Left ventricle myocardium inferior (tissue), 1 donor: Measurements from ENCODE around the gene TMBIM6. TPM values are rescaled to one million over a fixed set of nuclear protein-coding genes. Genes with fewer than 3 reads are reported as not detected.
"Not testable (repeated sequence)": the region's sequence is repeated elsewhere in the genome, so short reads cannot be mapped to it uniquely, and the experiment has no call there.

ENCODE experiments used
- DNase-seq: peaks from one replicate; pipeline ENCODE4 v3.0.0-alpha.2; 2020
- H3K27ac ChIP-seq: fragments of 200-600 bp; replicated peaks from 2 replicates; pipeline ENCODE4 v1.8.0; 2021
- H3K27me3 ChIP-seq: fragments of 200-600 bp; 2 replicates; pipeline ENCODE4 v1.8.0; 2021; ENCODE audit warnings: low read depth
- H3K36me3 ChIP-seq: fragments of 200-600 bp; 2 replicates; pipeline ENCODE4 v1.8.0; 2021
- H3K4me1 ChIP-seq: fragments of 200-600 bp; 2 replicates; pipeline ENCODE4 v1.8.0; 2021
- H3K4me3 ChIP-seq: fragments of 200-600 bp; 2 replicates; pipeline ENCODE4 v1.8.0; 2021; ENCODE audit warnings: mild to moderate bottlenecking, moderate library complexity
- H3K9me3 ChIP-seq: fragments of 200-600 bp; replicated peaks from 2 replicates; pipeline ENCODE4 v1.8.0; 2021
- intact Hi-C: fragments of 100-400 bp; cut with micrococcal nuclease; formaldehyde crosslinking; loops from one replicate; pipeline ENCODE4 v1.11.0; 2022
- total RNA-seq: library from RNA; stranded (reverse); fragmentation: NEBNext Ultra II Directional; extraction: Animal tissue kit (Norgen Biotek cat#: 25700); gene quantifications from one replicate; pipeline ENCODE4 v1.2.1, GENCODE V29; 2021
- TF ChIP-seq, protein P1 (sequence below): fragments of 200-600 bp; IDR thresholded peaks from 2 replicates; pipeline ENCODE4 v1.8.0; 2021; ENCODE audit warnings: antibody characterized with exemption, mild to moderate bottlenecking, borderline replicate concordance
- donor health status: DM: no; HTN: yes; CAD: no; lungs with severe emphysema.

TMBIM6 gene
- total RNA-seq, 1 donor from 2014 or later: 215 TPM

DNA sequence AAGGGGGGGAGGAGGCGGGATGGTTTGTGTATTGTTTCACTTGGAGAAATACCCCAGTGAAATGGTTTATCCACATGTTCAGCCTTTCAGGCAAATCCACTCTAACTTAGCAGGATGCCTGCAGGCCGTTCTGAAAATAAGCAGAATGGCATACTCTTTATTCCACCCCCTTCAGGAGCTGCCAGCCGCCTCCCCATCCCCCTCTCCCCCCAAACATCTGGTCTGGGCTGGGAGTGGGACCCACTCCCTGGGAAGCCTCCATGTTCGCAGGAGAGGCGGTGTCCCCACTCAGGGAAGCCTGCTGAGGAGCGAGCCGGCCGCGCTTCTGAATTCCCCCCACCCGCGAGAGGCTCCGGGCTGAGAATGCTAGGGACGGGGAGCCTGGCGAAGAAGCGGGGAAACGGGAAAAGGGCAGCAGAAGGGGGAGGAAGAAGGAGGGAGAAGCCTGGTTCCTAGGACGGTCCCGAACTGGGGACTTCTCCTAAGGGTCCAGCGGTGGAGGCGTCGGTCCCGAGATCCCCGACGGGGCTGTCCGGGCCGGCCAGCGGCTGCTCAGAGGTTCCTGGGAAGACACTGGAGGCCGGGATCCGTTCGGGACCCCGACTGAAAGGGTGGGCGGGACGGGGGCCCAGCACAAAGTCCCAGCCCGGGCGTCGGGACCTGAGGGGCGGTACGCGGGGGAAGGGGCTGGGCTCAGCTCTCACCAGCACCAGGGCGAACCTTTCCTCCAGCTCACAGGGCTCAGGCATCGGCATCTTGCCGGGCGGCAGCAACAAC, 34.8 kb upstream of the TMBIM6 start:
- Histone ChIP-seq H3K4me1 (peaks cover 60% of the 10 kb centered on the region), H3K27me3 (peaks cover 30% of the 10 kb centered on the region), H3K36me3 (no peaks in the 10 kb centered on the region), H3K27ac (peak overlapping the region; percentile 98), H3K9me3 (no peaks in the 10 kb centered on the region), H3K4me3 (peak overlapping the region; percentile 96)
- intact Hi-C loops: no loop called here
- DNase-seq: peak; percentile 42
- TF ChIP-seq, protein P1, sequence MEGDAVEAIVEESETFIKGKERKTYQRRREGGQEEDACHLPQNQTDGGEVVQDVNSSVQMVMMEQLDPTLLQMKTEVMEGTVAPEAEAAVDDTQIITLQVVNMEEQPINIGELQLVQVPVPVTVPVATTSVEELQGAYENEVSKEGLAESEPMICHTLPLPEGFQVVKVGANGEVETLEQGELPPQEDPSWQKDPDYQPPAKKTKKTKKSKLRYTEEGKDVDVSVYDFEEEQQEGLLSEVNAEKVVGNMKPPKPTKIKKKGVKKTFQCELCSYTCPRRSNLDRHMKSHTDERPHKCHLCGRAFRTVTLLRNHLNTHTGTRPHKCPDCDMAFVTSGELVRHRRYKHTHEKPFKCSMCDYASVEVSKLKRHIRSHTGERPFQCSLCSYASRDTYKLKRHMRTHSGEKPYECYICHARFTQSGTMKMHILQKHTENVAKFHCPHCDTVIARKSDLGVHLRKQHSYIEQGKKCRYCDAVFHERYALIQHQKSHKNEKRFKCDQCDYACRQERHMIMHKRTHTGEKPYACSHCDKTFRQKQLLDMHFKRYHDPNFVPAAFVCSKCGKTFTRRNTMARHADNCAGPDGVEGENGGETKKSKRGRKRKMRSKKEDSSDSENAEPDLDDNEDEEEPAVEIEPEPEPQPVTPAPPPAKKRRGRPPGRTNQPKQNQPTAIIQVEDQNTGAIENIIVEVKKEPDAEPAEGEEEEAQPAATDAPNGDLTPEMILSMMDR: no peak

DNA sequence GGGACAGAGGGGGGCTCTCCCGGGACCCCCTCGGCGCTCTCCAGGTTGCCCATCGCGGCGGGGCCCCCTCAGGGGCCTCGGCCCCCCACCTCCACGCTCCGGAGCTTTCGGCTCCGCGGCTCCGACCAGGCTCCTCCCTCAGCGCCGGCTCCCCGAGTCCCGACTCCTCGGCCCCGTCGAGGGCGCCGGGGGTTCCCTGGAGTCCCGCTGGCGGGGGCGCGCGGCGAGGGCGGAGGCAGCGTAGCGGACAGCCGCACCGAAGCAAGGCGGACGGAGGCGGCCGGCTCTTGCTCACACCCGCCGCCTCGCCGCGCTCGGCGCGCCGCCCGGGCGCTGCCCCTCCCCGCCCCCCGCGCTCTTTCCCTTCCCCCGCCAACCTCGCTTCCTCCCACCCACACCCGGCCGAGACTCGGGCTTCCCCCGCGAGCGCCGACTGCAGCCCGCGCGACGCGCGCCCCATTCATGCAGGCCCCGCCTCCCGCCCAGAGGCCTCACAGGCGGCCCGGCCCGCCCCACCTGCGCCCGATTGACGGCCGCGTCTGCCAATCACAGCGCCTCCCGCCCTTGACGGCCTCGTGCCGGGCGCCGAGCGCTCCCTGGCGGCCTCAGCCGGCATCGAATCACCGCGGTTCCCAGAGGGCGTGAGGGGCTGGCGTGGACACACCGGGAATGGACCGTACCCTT, 34.1 kb upstream of the TMBIM6 start, which contains the start of gene FMNL3:
FMNL3 (minus strand) TSS at position 278 of the 684 bp plus-strand sequence; CDS start at position 53, 225 bp downstream.
- H3K36me3 ChIP-seq: no peaks in the 10 kb centered on the region
- peak within 1 kb of the TSS; percentile 96 for H3K4me3 ChIP-seq
- H3K27me3 ChIP-seq: peaks cover 35% of the 10 kb centered on the region
- H3K27ac ChIP-seq: peak within 1 kb of the TSS; percentile 98
- peak; percentile 99 for DNase-seq
- H3K9me3 ChIP-seq: no peaks in the 10 kb centered on the region
- intact Hi-C loops: no loop called here
- H3K4me1 ChIP-seq: peaks cover 52% of the 10 kb centered on the region
- TF ChIP-seq, protein P1: peak; percentile 95

DNA sequence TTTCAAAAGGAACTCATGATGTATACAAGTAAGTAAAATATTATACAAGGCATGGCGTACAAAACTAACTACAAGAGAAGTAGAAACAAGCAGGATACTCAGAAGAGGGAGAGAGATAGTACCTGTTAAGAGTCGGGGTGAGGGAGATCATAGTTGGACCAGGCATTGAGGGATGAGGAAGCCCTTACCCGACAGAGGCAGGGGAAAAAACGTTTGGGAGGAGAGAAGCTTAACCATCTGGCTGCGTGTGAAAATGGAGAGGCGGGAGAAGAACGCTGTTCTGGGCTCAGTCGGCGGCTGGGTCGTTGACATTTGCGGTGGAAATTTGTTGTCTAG, 33.6 kb upstream of the TMBIM6 start:
- H3K4me3 ChIP-seq: peak overlapping the region; percentile 96
- H3K27ac ChIP-seq: no peak overlapping the region
- H3K9me3 ChIP-seq: no peaks in the 10 kb centered on the region
- intact Hi-C loops: loop anchor here (2.0 kb wide), 1 partner anchor 65 kb away; no protein-coding TSS in a partner anchor
- TF ChIP-seq, protein P1: peak; percentile 2
- DNase-seq: no peak
- H3K4me1 ChIP-seq: peaks cover 47% of the 10 kb centered on the region
- H3K36me3 ChIP-seq: no peaks in the 10 kb centered on the region
- H3K27me3 ChIP-seq: peaks cover 35% of the 10 kb centered on the region

DNA sequence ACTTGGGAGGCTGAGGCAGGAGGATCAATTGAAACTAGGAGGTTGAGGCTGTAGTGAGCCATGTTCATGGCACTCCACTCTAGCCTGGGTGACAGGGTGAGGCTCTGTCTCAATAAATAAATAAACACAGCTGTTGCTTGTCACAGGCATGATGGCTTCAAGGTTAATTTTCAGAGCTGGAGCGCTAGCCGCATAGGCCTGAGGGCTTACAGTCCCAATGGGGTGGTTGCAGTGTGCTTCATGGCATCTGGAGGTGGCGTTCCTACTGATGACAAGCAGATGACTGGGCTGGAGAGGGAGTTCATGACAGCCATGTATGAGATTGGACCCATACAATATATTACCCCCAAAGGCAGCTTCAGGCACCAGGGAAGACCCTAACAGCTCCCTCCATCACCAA, 32.5 kb upstream of the TMBIM6 start:
- Histone ChIP-seq H3K27me3 (peaks cover 43% of the 10 kb centered on the region), H3K27ac (no peak overlapping the region)
- intact Hi-C loops: loop anchor here (2.0 kb wide), 1 partner anchor 66 kb away; no protein-coding TSS in a partner anchor

DNA sequence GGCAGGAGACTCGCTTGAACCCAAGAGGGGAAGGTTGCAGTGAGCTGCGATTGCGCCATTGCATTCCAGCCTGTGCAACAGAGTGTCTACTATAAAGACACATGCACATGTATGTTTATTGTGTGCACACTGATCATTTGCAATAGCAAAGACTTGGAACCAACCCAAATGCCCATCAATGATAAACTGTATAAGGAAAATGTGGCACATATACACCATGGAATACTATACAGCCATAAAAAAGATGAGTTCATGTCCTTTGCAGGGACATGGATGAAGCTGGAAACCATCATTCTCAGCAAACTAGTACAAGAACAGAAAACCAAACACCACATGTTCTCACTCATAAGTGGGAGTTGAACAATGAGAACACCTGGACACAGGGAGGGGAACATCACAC, 27.4 kb upstream of the TMBIM6 start:
- H3K9me3 ChIP-seq, H3K4me1 ChIP-seq, H3K36me3 ChIP-seq, H3K4me3 ChIP-seq, DNase-seq, H3K27ac ChIP-seq, intact Hi-C loops: not testable (repeated sequence)
- peaks cover 59% of the 10 kb centered on the region for H3K27me3 ChIP-seq

More for the DNA sequence above, 32.5 kb upstream of the TMBIM6 start:
- H3K36me3 ChIP-seq: no peaks in the 10 kb centered on the region
- no peaks in the 10 kb centered on the region for H3K9me3 ChIP-seq
- TF ChIP-seq, protein P1: no peak
- DNase-seq: no peak
- peaks cover 36% of the 10 kb centered on the region for H3K4me1 ChIP-seq
- H3K4me3 ChIP-seq: no peak overlapping the region

DNA sequence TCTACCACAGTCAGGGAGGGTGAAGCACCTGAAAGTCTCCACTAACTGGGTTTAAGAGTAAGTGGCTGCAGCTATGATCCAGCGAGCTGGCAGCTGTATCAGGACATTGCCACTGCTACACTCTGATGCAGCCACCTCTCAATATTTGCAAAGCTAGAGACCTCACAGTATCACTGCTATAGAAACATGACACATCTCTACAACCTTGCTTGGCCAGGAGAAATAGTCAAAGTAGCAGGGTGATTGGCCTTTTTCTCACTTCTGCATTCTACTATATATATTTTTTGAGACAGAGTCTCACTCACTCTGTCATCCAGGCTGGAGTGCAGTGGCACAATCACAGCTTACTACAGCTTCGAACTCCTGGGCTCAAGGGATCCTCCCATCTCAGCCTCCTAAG, 24.8 kb upstream of the TMBIM6 start:
- no peak for DNase-seq
- Histone ChIP-seq H3K36me3 (no peaks in the 10 kb centered on the region), H3K27me3 (peaks cover 38% of the 10 kb centered on the region), H3K9me3 (no peaks in the 10 kb centered on the region), H3K4me3 (no peak overlapping the region), H3K4me1 (no peaks in the 10 kb centered on the region), H3K27ac (no peak overlapping the region)
- intact Hi-C loops: no loop called here
- TF ChIP-seq, protein P1: no peak

DNA sequence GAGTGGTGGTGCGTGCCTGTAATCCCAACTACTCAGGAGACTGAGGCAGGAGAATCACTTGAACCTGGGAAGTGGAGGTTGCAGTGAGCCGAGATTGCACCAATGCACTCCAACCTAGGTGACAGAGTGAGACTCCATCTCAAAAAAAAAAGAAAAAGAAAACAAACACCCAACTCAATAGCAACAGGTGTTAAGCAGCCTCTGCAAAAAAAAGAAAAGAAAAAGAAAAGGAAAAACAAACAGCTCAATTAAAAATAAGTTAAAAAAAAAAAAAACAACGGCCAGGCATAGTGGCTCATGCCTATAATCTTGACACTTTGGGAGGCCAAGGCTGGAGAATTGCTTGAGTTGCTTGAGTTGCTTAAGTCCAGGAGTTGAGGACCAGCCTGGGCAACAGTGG, 23.6 kb upstream of the TMBIM6 start:
- H3K27ac ChIP-seq, intact Hi-C loops, H3K9me3 ChIP-seq, H3K4me1 ChIP-seq, H3K4me3 ChIP-seq, H3K36me3 ChIP-seq, DNase-seq: not testable (repeated sequence)
- peaks cover 33% of the 10 kb centered on the region for H3K27me3 ChIP-seq
